Uterus (tissue), 2 donors: ENCODE results near the gene IL12B.

Experiments used
- CTCF ChIP-seq, 4 experiments: fragments of 200-600 bp in 2 of 4; fragments of 450-650 bp in 2 of 4; sonication (generic) in 2 of 4; IDR thresholded peaks; one replicate each; pipeline ENCODE4 v1.5.1; 2016 to 2019; ENCODE audit warnings: antibody characterized with exemption in 4 of 4, mild to moderate bottlenecking in 2 of 4, moderate library complexity in 1 of 4
- POLR2A ChIP-seq, 2 donors: fragments of 450-650 bp; IDR thresholded peaks; one replicate each; pipeline ENCODE4 v1.6.1; 2016; ENCODE audit warnings: antibody characterized with exemption in 2 of 2, mild to moderate bottlenecking in 1 of 2, moderate library complexity in 1 of 2

- TF ChIP-seq CTCF (IDR thresholded peaks at IDR 0.05) (no peak), POLR2A (IDR thresholded peaks at IDR 0.05) (no peak)
These were observed 20.4 kb downstream of the IL12B start for GRCh38 chr5:159309689-159310433.
